GM23338 (cell line): ENCODE measurements around the gene NPB. TPM values are rescaled to one million over a fixed set of nuclear protein-coding genes. Genes with fewer than 3 reads are reported as not detected.

ENCODE experiments used
- ATAC-seq: fragments of 200-7000 bp; cut with Tn5 transposase; 3 replicates; pipeline ENCODE4 v1.9.1; 2020
- DNase-seq: peaks from one replicate; pipeline ENCODE4 v3.0.0-alpha.2; 2015; ENCODE audit warnings: low spot score
- H2AFZ ChIP-seq: fragments of 200-600 bp; sonication (generic); 2 replicates; pipeline ENCODE4 v1.8.0; 2016; ENCODE audit warnings: antibody characterized with exemption, mild to moderate bottlenecking, moderate library complexity
- H3F3A ChIP-seq: fragments of 200-600 bp; sonication (generic); replicated peaks from 2 replicates; pipeline ENCODE4 v1.8.0; 2017; ENCODE audit warnings: antibody characterized with exemption, mixed run types, low read depth
- H3K27ac ChIP-seq: fragments of 200-600 bp; sonication (generic); 2 replicates; pipeline ENCODE4 v1.6.1; 2016; ENCODE audit warnings: low read depth
- H3K27me3 ChIP-seq: fragments of 200-600 bp; sonication (generic); 2 replicates; pipeline ENCODE4 v1.8.0; 2016; ENCODE audit warnings: mild to moderate bottlenecking, mixed run types, moderate library complexity; ENCODE audit not compliant: insufficient read depth
- H3K36me3 ChIP-seq: fragments of 200-600 bp; sonication (generic); 2 replicates; pipeline ENCODE4 v1.8.0; 2016; ENCODE audit warnings: mild to moderate bottlenecking; ENCODE audit not compliant: insufficient read depth
- H3K4me1 ChIP-seq: fragments of 200-600 bp; sonication (generic); 2 replicates; pipeline ENCODE4 v1.8.0; 2016; ENCODE audit warnings: mild to moderate bottlenecking, moderate library complexity; ENCODE audit not compliant: insufficient read depth
- H3K4me2 ChIP-seq: fragments of 200-600 bp; sonication (generic); 2 replicates; pipeline ENCODE4 v1.7.1; 2017; ENCODE audit warnings: mixed run types
- H3K4me3 ChIP-seq: fragments of 200-600 bp; sonication (generic); 2 replicates; pipeline ENCODE4 v1.6.1; 2016; ENCODE audit warnings: mixed run types
- H3K79me2 ChIP-seq: fragments of 200-600 bp; sonication (generic); replicated peaks from 2 replicates; pipeline ENCODE4 v1.8.0; 2017; ENCODE audit warnings: mild to moderate bottlenecking; ENCODE audit not compliant: insufficient read depth
- H3K9me2 ChIP-seq: fragments of 200-600 bp; sonication (generic); 2 replicates; pipeline ENCODE4 v1.8.0; 2017; ENCODE audit not compliant: insufficient read depth
- H4K20me1 ChIP-seq: fragments of 200-600 bp; sonication (generic); replicated peaks from 2 replicates; pipeline ENCODE4 v1.8.0; 2017; ENCODE audit warnings: mild to moderate bottlenecking; ENCODE audit not compliant: insufficient read depth
- H3K27ac Mint-ChIP-seq: 2 replicates; pipeline ENCODE4 v1.8.0; 2020; ENCODE audit warnings: inconsistent platforms, mild to moderate bottlenecking, moderate library complexity, mixed read lengths
- H3K27me3 Mint-ChIP-seq: 3 replicates; pipeline ENCODE4 v1.8.0; 2022; ENCODE audit warnings: low read depth, mild to moderate bottlenecking, moderate library complexity, mixed read lengths, inconsistent platforms; ENCODE audit not compliant: insufficient read depth, poor library complexity
- H3K36me3 Mint-ChIP-seq: 3 replicates; pipeline ENCODE4 v1.8.0; 2021; ENCODE audit warnings: low read depth, mild to moderate bottlenecking, inconsistent platforms, moderate library complexity, mixed read lengths
- H3K4me1 Mint-ChIP-seq: 3 replicates; pipeline ENCODE4 v1.8.0; 2020; ENCODE audit warnings: mild to moderate bottlenecking, inconsistent platforms, mixed read lengths
- H3K4me3 Mint-ChIP-seq: 3 replicates; pipeline ENCODE4 v1.8.0; 2021; ENCODE audit warnings: moderate library complexity, mild to moderate bottlenecking, inconsistent platforms, mixed read lengths
- H3K9me3 Mint-ChIP-seq: 3 replicates; pipeline ENCODE4 v1.8.0; 2020; ENCODE audit warnings: moderate library complexity, mild to moderate bottlenecking, inconsistent platforms, mixed read lengths
- EZH2 ChIP-seq: fragments of 200-600 bp; sonication (generic); IDR thresholded peaks from one replicate; pipeline ENCODE4 v1.8.0; 2017; ENCODE audit warnings: antibody characterized with exemption, mild to moderate bottlenecking, low read depth; ENCODE audit not compliant: unreplicated experiment
- JUNB ChIP-seq: IDR thresholded peaks from one replicate; pipeline ENCODE4 v1.6.1; 2016; ENCODE audit warnings: antibody characterized with exemption; ENCODE audit not compliant: unreplicated experiment
- STAT1 ChIP-seq: IDR thresholded peaks from one replicate; pipeline ENCODE4 v1.6.1; 2016; ENCODE audit warnings: antibody characterized with exemption; ENCODE audit not compliant: unreplicated experiment
- ZNF114 ChIP-seq: fragments of 250-450 bp; sonication (Bioruptor Pico); IDR thresholded peaks from 2 replicates; pipeline ENCODE4 v1.5.0; 2020; ENCODE audit warnings: mild to moderate bottlenecking, moderate library complexity
- ZNF331 ChIP-seq: fragments of 250-450 bp; sonication (Bioruptor Pico); IDR thresholded peaks from 2 replicates; pipeline ENCODE4 v1.5.0; 2020; ENCODE audit warnings: low read depth, mild to moderate bottlenecking, moderate library complexity
- polyA plus RNA-seq: library from polyadenylated mRNA; unstranded; fragments of >200 nt; fragmentation: Nextera tagmentation; extraction: Ambion mirVana; gene quantifications from 2 replicates; pipeline ENCODE4 v1.2.1, GENCODE V29; 2016
- total RNA-seq: library from RNA; depleted of rRNA; stranded (reverse); fragments of >200 nt; shearing (Covaris generic); gene quantifications from 2 replicates; pipeline ENCODE4 v1.2.3, GENCODE V29; 2014
- TF ChIP-seq, protein P1 (sequence below): fragments of 250-450 bp; sonication (Bioruptor Pico); IDR thresholded peaks from 2 replicates; pipeline ENCODE4 v1.5.0; 2020; ENCODE audit warnings: mild to moderate bottlenecking, moderate library complexity
- TF ChIP-seq, protein P2 (sequence below): IDR thresholded peaks from 2 replicates; pipeline ENCODE4 v1.6.1; 2016; ENCODE audit warnings: antibody characterized with exemption
- TF ChIP-seq, protein P3 (sequence below), 2 experiments: fragments of 200-600 bp in 1 of 2; sonication (generic) in 1 of 2; conservative IDR thresholded peaks; 2 replicates each; pipeline versions ENCODE4 v1.5.1 to v1.6.1; 2016 to 2017; ENCODE audit warnings: antibody characterized with exemption in 2 of 2, low read depth in 2 of 2, mild to moderate bottlenecking in 2 of 2, moderate library complexity in 1 of 2

Gene NPB
- total and polyA plus RNA-seq, 2 experiments from 2014 or later = 3.6 to 3.8 TPM

DNA sequence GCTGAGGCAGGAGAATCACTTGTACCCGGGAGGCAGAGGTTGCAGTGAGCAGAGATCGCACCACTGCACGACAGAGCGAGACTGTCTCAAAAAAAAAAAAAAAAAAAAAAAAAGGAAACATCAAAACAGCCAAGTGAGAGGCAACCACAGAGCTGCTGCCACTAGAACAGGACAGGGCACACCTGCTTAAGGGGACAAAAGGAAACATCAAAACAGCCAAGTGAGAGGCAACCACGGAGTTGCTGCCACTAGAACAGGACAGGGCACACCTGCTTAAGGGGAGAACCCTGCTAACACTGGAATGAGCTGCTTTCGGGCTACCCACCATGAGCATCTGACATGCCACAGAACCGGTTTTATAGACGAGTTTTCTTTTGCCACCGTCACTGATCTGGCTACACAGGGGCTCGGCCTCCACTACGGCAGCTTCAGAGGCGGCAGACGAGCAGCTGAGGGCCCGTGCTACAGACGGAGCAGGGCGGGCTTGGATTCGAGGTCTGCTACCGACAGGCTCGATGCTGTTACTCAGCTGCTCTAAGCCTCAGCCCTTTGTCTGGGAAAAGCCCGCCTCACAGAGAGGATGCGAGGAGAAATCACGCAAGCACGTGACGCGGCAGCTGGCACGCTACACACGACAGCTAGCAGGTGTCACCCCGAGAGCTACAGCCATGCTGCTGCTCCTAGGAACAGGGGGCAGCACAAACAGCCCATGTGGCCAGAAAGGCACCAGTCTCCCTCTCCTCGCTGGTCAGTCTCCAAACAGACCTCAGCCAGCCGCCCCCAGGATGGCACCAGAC is 43.7 kb upstream of the NPB start (continued):
- no peak for TF ChIP-seq EZH2
- TF ChIP-seq, protein P1, sequence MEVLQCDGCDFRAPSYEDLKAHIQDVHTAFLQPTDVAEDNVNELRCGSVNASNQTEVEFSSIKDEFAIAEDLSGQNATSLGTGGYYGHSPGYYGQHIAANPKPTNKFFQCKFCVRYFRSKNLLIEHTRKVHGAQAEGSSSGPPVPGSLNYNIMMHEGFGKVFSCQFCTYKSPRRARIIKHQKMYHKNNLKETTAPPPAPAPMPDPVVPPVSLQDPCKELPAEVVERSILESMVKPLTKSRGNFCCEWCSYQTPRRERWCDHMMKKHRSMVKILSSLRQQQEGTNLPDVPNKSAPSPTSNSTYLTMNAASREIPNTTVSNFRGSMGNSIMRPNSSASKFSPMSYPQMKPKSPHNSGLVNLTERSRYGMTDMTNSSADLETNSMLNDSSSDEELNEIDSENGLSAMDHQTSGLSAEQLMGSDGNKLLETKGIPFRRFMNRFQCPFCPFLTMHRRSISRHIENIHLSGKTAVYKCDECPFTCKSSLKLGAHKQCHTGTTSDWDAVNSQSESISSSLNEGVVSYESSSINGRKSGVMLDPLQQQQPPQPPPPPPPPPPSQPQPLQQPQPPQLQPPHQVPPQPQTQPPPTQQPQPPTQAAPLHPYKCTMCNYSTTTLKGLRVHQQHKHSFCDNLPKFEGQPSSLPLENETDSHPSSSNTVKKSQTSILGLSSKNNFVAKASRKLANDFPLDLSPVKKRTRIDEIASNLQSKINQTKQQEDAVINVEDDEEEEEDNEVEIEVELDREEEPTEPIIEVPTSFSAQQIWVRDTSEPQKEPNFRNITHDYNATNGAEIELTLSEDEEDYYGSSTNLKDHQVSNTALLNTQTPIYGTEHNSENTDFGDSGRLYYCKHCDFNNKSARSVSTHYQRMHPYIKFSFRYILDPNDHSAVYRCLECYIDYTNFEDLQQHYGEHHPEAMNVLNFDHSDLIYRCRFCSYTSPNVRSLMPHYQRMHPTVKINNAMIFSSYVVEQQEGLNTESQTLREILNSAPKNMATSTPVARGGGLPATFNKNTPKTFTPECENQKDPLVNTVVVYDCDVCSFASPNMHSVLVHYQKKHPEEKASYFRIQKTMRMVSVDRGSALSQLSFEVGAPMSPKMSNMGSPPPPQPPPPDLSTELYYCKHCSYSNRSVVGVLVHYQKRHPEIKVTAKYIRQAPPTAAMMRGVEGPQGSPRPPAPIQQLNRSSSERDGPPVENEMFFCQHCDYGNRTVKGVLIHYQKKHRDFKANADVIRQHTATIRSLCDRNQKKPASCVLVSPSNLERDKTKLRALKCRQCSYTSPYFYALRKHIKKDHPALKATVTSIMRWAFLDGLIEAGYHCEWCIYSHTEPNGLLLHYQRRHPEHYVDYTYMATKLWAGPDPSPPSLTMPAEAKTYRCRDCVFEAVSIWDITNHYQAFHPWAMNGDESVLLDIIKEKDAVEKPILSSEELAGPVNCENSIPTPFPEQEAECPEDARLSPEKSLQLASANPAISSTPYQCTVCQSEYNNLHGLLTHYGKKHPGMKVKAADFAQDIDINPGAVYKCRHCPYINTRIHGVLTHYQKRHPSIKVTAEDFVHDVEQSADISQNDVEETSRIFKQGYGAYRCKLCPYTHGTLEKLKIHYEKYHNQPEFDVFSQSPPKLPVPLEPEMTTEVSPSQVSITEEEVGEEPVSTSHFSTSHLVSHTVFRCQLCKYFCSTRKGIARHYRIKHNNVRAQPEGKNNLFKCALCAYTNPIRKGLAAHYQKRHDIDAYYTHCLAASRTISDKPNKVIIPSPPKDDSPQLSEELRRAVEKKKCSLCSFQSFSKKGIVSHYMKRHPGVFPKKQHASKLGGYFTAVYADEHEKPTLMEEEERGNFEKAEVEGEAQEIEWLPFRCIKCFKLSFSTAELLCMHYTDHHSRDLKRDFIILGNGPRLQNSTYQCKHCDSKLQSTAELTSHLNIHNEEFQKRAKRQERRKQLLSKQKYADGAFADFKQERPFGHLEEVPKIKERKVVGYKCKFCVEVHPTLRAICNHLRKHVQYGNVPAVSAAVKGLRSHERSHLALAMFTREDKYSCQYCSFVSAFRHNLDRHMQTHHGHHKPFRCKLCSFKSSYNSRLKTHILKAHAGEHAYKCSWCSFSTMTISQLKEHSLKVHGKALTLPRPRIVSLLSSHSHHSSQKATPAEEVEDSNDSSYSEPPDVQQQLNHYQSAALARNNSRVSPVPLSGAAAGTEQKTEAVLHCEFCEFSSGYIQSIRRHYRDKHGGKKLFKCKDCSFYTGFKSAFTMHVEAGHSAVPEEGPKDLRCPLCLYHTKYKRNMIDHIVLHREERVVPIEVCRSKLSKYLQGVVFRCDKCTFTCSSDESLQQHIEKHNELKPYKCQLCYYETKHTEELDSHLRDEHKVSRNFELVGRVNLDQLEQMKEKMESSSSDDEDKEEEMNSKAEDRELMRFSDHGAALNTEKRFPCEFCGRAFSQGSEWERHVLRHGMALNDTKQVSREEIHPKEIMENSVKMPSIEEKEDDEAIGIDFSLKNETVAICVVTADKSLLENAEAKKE = no peak

DNA sequence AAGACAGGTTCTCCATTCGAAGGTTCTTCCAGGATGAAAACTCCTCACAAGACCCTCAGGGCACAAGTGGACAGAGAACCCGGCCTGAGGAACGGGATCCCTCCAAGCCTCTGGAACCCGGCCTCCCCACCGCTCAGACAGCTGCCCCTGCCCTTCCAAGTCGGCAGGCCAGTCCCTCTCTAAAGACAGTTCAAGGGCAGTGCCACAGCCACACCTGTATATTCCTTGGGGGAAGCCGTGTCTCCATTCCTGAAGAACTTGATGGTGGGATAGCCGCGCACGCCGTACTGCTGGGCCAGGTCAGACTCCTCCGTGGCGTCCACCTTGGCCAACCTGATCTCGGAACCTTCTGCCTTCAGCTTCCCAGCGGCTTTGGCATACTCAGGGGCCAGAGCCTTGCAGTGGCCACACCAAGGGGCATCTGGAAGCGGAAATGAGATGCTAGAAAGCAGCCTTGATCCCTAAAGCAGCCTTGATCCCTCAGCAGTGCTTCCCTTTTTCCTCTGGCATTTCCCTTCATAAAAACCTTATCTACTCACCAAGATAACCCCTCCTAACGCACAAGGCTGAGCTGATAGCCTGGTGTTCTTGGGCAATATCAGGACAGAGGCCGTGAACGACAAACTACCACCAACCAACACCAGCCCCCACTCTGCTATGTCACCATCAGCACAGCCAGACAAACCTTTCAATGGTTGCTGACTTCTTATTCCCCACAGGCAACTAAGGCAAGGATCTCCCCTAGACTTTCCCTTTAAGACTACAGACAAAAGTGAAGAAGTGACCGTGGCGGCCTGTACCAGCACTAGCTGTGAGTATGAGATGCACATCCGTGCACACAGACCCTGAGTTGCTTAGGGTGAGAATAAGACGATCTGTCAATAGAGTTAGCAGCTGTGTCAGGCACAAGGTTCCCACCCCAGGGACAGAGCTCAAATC is 42.8 kb upstream of the NPB start:
- Histone ChIP-seq H3K4me3 (peak overlapping the region; percentile 88), H3K36me3 (peaks cover 1% of the 10 kb centered on the region), H3K79me2 (peaks cover 67% of the 10 kb centered on the region), H4K20me1 (peaks cover 34% of the 10 kb centered on the region), H2AFZ (no peak overlapping the region), H3K4me1 (peaks cover 13% of the 10 kb centered on the region), H3K27me3 (no peaks in the 10 kb centered on the region), H3K4me2 (peak overlapping the region; percentile 97), H3K27ac (peak overlapping the region; percentile 86), H3K9me2 (no peaks in the 10 kb centered on the region), H3F3A (peaks cover 41% of the 10 kb centered on the region)
- H3K4me1 Mint-ChIP-seq = peaks cover 14% of the 10 kb centered on the region
- H3K4me3 Mint-ChIP-seq = peak overlapping the region; percentile 88
- TF ChIP-seq STAT1 (no peak), EZH2 (no peak), JUNB (no peak), ZNF331 (CRISPR knock-in tag) (no peak), ZNF114 (CRISPR knock-in tag) (no peak)
- TF ChIP-seq, protein P2, sequence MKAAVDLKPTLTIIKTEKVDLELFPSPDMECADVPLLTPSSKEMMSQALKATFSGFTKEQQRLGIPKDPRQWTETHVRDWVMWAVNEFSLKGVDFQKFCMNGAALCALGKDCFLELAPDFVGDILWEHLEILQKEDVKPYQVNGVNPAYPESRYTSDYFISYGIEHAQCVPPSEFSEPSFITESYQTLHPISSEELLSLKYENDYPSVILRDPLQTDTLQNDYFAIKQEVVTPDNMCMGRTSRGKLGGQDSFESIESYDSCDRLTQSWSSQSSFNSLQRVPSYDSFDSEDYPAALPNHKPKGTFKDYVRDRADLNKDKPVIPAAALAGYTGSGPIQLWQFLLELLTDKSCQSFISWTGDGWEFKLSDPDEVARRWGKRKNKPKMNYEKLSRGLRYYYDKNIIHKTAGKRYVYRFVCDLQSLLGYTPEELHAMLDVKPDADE = no peak
- TF ChIP-seq, protein P3, sequence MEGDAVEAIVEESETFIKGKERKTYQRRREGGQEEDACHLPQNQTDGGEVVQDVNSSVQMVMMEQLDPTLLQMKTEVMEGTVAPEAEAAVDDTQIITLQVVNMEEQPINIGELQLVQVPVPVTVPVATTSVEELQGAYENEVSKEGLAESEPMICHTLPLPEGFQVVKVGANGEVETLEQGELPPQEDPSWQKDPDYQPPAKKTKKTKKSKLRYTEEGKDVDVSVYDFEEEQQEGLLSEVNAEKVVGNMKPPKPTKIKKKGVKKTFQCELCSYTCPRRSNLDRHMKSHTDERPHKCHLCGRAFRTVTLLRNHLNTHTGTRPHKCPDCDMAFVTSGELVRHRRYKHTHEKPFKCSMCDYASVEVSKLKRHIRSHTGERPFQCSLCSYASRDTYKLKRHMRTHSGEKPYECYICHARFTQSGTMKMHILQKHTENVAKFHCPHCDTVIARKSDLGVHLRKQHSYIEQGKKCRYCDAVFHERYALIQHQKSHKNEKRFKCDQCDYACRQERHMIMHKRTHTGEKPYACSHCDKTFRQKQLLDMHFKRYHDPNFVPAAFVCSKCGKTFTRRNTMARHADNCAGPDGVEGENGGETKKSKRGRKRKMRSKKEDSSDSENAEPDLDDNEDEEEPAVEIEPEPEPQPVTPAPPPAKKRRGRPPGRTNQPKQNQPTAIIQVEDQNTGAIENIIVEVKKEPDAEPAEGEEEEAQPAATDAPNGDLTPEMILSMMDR (conservative IDR thresholded peaks at IDR 0.05; ENCODE audit: low read depth in 2 of 2) = no peak
- peaks cover 2% of the 10 kb centered on the region; the same call in 2 of the 3 replicates for H3K9me3 Mint-ChIP-seq
- ATAC-seq = no peak
- H3K36me3 Mint-ChIP-seq = peaks cover 62% of the 10 kb centered on the region
- DNase-seq = no peak
- peaks cover 21% of the 10 kb centered on the region for H3K27me3 Mint-ChIP-seq
- peak overlapping the region; percentile 51 for H3K27ac Mint-ChIP-seq
